ENCODE data around the gene VAV3. TPM values are rescaled to one million over a fixed set of nuclear protein-coding genes. Genes with fewer than 3 reads are reported as not detected.
"Not testable (repeated sequence)": the region's sequence is repeated elsewhere in the genome, so short reads cannot be mapped to it uniquely, and the experiment has no call there.

Gene VAV3
- total RNA-seq, 1 experiment from 2014 or later: not detected

DNA sequence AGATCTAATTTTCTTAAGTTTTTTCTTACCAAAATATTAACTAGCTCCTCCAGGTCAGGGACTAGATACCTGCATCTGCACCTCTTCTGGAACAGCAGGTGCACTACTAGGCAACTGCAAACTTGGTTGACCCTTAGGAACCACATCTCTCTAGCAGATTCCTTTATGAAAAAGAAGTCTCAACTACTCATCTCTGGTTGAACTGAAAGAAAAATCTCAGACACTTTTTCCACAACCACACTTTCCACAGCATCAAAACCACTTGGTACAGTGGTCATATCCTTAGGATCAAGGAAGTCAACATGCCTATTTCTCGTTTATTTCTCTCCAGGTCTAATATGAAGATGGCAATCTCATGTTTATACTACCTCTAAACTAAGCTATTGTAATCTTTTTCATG is 52.3 kb downstream of the VAV3 start:
- Histone ChIP-seq H3K4me3 (no peak overlapping the region), H3K9me3 (replicated peaks) (no peaks in the 10 kb centered on the region), H3K27ac (no peak overlapping the region), H3K27me3 (replicated peaks) (no peaks in the 10 kb centered on the region; the same call in 1 of the 2 replicates), H3K36me3 (no peaks in the 10 kb centered on the region), H3K4me1 (replicated peaks) (no peaks in the 10 kb centered on the region)
- no peak for DNase-seq (ENCODE audit: low read depth in 1 of 2, low spot score in 2 of 2)

DNA sequence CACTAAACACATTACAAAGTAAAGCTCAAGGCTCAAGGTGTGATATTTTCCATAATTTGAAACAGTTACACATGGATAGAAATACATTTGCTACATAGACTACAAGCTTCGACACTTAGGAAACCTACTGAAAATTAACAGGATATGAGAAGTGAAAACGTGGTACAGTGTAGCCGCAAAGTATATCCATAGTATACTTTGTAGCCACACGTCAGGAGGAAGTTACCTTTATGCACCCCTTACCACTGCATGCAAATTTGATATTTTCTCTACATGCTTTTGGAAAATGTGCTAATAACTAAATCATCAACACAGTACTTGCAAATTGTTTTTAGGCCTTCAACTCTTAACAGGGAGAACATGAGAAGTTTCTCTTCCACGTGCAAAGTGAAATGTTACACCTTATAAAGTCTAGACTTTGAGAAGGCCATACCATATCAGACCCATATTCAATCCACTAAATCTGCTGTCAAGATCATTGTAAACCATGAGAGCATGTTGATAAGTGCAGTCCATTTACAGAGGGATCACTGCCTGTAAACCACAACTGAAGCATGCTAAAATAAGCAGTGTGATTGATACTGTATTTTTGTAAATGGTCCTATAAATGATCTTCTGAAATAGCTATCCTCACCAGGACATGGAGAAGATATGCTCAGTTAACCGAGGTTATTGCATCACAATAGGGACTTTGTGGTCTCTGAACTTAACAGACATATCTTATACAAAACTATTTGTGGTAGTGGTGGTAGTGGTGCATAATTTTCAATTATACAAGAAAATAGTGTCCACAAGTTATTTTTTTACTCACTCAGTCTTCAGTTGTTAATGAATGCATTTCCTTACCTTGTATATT is 64.7 kb downstream of the VAV3 start:
- Histone ChIP-seq H3K27ac (no peak overlapping the region), H3K36me3 (no peaks in the 10 kb centered on the region)
- no peak for DNase-seq (ENCODE audit: low read depth in 1 of 2, low spot score in 2 of 2)

DNA sequence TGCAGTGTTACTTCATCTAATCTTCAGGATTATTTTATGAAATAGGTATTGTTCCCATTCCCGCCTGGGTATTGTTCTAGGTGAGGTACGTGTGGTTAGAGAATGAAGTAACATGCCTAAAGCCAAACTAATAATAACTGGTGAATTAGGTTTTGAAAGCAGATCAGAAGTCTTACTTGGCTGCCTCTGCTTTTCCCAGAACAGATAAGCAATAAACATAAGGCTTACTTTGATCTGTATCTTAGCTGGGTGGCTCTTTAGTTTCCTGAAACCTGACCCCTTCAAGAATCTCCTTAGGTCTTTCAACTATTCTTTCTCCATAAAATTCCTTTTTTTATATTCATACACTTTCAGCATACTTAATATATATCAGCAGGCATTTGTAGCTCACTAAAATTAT is 65.3 kb downstream of the VAV3 start:
- DNase-seq (ENCODE audit: low read depth in 1 of 2, low spot score in 2 of 2): no peak
- H3K4me1 ChIP-seq (replicated peaks): no peaks in the 10 kb centered on the region
- no peak overlapping the region for H3K27ac ChIP-seq
- H3K9me3 ChIP-seq (replicated peaks): no peaks in the 10 kb centered on the region
- H3K4me3 ChIP-seq: no peak overlapping the region
- H3K36me3 ChIP-seq: no peaks in the 10 kb centered on the region
- no peaks in the 10 kb centered on the region; the same call in none of the 2 replicates for H3K27me3 ChIP-seq (replicated peaks)

More for the DNA sequence above, 64.7 kb downstream of the VAV3 start:
- Histone ChIP-seq H3K27me3 (replicated peaks) (no peaks in the 10 kb centered on the region; the same call in none of the 2 replicates), H3K9me3 (replicated peaks) (no peaks in the 10 kb centered on the region), H3K4me1 (replicated peaks) (no peaks in the 10 kb centered on the region), H3K4me3 (no peak overlapping the region)

DNA sequence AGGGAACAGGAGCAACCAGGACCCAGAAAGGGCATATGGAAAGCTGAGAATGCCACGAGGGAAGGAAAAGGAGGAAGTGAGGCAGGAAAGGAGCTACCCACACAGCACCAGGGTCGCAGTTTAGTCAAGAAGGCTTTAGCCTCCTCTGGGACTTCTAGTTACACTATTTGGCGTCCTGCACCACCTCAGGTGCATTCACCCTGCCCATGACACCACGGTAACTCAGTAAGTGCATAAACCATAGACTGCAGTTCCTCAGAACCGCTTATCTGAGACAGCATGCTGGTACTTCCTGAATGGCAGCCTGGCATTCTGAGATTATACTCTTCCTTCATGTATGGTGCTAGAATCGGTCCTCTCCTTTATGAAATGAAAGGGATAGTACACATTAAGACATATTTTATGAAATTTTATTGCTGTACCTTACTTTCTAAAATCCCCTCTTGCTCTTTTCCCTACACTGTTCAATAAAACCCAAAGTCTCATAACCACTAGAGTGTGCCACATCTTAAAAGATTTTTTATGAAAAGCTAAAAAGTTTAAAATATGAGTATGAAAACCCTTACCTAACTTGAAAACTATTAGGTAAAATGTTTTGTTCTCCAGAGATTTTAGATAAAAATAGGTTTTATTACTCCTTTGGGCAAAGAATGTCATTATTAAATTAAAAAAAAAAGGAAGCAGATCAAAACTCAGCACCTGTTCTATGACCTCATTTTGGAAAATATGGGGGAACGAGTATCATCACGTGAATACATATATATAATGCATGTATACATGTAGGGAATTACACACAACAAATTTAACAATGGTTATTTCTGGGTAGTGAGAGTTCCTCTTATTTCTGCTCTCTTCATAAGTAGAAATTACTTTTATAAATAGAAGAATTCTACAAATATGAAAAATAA is 67.3 kb downstream of the VAV3 start:
- no peaks in the 10 kb centered on the region; the same call in none of the 2 replicates for H3K27me3 ChIP-seq (replicated peaks)
- no peak overlapping the region for H3K4me3 ChIP-seq
- H3K9me3 ChIP-seq (replicated peaks): no peaks in the 10 kb centered on the region
- H3K36me3 ChIP-seq: no peaks in the 10 kb centered on the region
- H3K27ac ChIP-seq: no peak overlapping the region
- H3K4me1 ChIP-seq (replicated peaks): no peaks in the 10 kb centered on the region
- no peak for DNase-seq (ENCODE audit: low read depth in 1 of 2, low spot score in 2 of 2)

DNA sequence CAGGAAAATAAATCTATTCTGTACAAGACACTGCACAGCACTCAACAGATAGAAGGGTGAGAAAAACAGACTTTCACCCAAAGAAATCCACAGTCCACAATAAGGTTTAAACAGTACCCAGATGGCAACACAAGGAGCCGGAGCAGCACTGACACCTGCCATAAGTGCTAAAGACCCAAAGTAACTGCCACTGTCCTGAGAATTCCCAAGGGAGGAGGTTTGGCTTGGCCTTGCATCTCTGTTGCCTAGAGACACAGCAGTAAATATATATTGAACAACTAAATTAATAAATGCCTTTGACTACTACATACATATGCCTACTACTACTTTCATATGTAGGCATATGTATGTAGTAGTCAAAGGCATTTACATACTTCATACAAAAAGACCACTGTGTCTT is 68.0 kb downstream of the VAV3 start:
- Histone ChIP-seq H3K4me1 (replicated peaks) (no peaks in the 10 kb centered on the region), H3K9me3 (replicated peaks) (no peaks in the 10 kb centered on the region), H3K27me3 (replicated peaks) (no peaks in the 10 kb centered on the region), H3K4me3 (no peak overlapping the region), H3K36me3 (no peaks in the 10 kb centered on the region), H3K27ac (no peak overlapping the region)
- no peak for DNase-seq (ENCODE audit: low read depth in 1 of 2, low spot score in 2 of 2)

DNA sequence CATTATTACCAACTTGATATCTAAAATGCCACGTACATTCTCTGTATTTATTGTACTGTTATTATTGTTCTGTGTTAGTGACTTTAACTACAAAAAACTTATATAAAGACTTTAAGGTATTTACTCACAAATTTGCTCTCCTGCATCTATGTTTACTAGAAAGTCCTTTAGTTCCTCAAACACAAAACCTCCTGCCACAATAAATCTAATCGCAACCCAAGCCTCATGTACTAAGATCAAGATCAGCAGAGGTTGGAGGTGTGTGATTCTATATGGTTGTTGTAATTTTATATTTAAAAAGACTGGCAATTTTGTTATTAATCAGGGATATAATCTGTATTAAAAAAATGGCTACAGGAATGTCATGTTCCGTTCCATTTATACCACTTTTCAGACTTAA is 68.6 kb downstream of the VAV3 start:
- Histone ChIP-seq H3K36me3 (no peaks in the 10 kb centered on the region), H3K4me3 (no peak overlapping the region), H3K27me3 (replicated peaks) (no peaks in the 10 kb centered on the region), H3K27ac (no peak overlapping the region), H3K4me1 (replicated peaks) (no peaks in the 10 kb centered on the region), H3K9me3 (replicated peaks) (no peaks in the 10 kb centered on the region)
- no peak for DNase-seq (ENCODE audit: low read depth in 1 of 2, low spot score in 2 of 2)

DNA sequence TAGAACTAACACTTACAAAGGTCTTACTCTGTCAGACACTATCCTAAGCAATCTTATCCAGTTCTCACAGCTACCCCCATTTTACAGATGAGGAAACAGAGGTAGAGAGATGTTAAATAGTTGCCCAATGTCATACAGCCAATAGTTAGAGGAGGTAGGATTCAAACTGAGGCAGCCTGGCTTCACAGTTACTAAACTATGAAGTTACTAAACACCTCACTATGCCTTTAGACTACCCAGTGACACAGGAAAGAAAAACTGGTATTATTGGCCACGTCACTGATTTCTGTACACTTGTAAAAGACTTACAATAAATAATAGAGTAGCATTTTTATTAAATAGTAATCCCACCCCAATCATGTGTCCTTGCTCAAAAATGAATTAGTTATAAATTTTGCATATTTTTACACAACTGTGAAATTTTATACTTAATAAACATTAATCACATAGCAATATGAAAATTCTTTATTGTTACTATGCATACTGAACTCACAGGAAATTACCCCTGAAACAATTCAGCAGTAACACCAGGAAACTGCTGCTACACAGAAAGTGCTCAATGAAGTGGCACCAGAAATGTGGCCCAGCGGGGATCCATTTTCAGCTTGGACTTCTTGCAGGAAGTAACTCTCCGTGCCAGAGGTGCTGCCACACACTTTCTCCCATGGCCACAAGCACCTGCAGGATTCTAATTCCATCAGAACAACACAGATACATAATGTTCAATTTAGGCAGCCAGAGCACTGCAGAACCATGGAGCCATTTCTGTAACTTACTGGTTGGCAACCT is 69.4 kb downstream of the VAV3 start:
- H3K9me3 ChIP-seq (replicated peaks): no peaks in the 10 kb centered on the region
- no peak overlapping the region for H3K4me3 ChIP-seq
- no peak overlapping the region for H3K27ac ChIP-seq
- no peak for DNase-seq (ENCODE audit: low read depth in 1 of 2, low spot score in 2 of 2)
- H3K36me3 ChIP-seq: no peaks in the 10 kb centered on the region
- no peaks in the 10 kb centered on the region for H3K4me1 ChIP-seq (replicated peaks)
- H3K27me3 ChIP-seq (replicated peaks): no peaks in the 10 kb centered on the region

DNA sequence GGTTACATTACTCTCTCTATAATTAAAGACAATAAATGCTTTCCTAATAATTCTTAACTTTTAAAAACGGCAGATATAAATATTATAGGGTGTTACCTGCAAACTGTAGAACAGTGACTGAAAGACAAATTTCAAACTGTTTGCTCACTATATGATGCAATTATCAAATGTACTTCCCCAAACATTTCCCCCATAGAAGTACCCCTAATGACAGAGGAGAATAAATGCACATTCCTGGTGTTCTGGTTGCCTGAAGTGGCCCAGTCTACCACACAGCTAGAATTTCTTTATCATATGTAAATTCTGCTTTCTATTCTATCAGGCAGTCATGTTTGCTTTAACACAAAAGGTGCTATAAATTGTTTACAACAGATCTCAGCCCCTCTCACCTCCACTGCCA is 70.4 kb downstream of the VAV3 start:
- DNase-seq (ENCODE audit: low read depth in 1 of 2, low spot score in 2 of 2): no peak
- H3K9me3 ChIP-seq (replicated peaks): no peaks in the 10 kb centered on the region
- H3K4me1 ChIP-seq (replicated peaks): no peaks in the 10 kb centered on the region
- no peaks in the 10 kb centered on the region for H3K27me3 ChIP-seq (replicated peaks)
- no peaks in the 10 kb centered on the region for H3K36me3 ChIP-seq
- no peak overlapping the region for H3K27ac ChIP-seq
- H3K4me3 ChIP-seq: no peak overlapping the region

DNA sequence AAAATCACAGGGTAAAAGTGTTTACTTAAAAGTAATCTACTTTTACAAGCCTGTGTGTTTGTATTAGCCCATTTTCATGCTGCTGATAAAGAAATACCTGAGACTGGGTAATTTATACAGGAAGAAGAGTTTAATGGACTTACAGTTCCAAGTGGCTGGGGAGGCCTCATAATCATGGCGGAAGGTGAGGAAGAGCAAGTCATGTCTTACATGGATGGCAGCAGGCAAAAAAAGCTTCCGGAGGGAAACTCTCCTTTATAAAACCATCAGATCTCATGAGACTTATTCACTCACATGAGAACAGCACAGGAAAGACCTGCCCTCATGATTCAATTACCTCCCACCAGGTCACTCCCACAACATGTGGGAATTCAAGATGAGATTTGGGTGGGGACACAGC is 71.6 kb downstream of the VAV3 start:
- not testable (repeated sequence) for H3K27me3 ChIP-seq (replicated peaks); H3K4me1 ChIP-seq (replicated peaks); H3K36me3 ChIP-seq; H3K9me3 ChIP-seq (replicated peaks); H3K4me3 ChIP-seq; DNase-seq (ENCODE audit: low read depth in 1 of 2, low spot score in 2 of 2); H3K27ac ChIP-seq

DNA sequence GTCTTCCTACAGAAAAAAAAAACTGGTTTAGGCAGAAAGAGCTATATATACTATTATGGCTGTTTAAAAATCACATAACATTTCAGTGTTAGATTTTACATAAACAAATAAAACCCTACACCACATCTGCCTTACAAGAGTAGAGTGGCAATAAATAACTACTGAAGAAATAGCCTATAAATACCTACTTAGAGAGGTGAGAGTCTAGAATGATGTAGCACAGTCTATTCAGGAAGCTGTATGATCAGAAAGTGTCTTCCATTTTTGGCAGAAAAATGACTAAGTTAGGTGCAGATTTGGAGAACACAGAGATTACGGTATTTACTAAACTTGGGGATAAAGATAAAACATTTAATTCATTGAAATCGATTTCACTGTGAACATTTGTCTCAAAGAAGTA is 75.5 kb downstream of the VAV3 start:
- Histone ChIP-seq H3K9me3 (replicated peaks) (no peaks in the 10 kb centered on the region), H3K4me1 (replicated peaks) (no peaks in the 10 kb centered on the region), H3K36me3 (no peaks in the 10 kb centered on the region), H3K4me3 (no peak overlapping the region), H3K27me3 (replicated peaks) (no peaks in the 10 kb centered on the region), H3K27ac (no peak overlapping the region)
- no peak for DNase-seq (ENCODE audit: low read depth in 1 of 2, low spot score in 2 of 2)

DNA sequence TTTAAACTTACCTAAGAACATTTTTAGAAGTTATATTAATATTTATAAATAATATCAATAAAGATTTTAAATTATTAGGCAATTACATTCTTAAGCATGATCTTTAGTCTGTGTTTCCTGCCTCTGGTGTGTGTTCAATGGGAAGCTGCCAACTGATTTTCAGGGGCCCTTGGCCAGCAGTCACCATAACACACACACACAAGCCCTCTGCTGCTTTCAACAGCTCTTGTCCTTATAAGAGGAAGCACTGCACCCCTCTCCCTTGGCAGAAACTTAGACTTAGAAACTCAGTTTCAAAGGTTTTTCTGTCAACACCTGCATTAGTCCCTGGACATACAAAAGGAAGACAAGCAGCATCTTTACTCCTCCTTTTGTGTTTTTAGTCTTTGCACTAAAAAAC is 81.4 kb downstream of the VAV3 start:
- H3K9me3 ChIP-seq (replicated peaks): no peaks in the 10 kb centered on the region
- DNase-seq (ENCODE audit: low read depth in 1 of 2, low spot score in 2 of 2): no peak
- H3K4me1 ChIP-seq (replicated peaks): no peaks in the 10 kb centered on the region
- H3K27ac ChIP-seq: no peak overlapping the region
- no peaks in the 10 kb centered on the region for H3K36me3 ChIP-seq
- H3K27me3 ChIP-seq (replicated peaks): no peaks in the 10 kb centered on the region
- no peak overlapping the region for H3K4me3 ChIP-seq

DNA sequence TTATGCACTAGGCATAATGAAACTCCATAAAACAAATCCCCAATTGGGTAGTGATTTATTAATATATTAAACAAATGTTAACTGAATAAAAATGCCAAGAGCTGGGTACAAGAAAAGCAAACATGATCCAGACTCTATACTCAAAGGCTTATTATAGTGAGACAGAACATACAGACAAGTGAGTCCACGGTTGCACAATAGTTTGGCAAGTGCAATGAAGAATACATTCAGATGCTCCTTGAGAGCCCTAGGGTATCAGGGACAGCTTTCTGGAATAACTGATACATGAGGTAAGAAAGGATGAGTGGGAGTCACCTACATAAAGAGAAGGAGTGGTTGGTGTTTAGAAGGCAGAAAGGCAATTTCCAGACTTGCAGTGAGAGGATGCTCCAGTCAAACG is 85.1 kb downstream of the VAV3 start:
- H3K9me3 ChIP-seq (replicated peaks): no peaks in the 10 kb centered on the region
- H3K27me3 ChIP-seq (replicated peaks): no peaks in the 10 kb centered on the region
- no peak for DNase-seq (ENCODE audit: low read depth in 1 of 2, low spot score in 2 of 2)
- no peak overlapping the region for H3K27ac ChIP-seq
- no peak overlapping the region for H3K4me3 ChIP-seq
- H3K36me3 ChIP-seq: no peaks in the 10 kb centered on the region
- no peaks in the 10 kb centered on the region for H3K4me1 ChIP-seq (replicated peaks)

DNA sequence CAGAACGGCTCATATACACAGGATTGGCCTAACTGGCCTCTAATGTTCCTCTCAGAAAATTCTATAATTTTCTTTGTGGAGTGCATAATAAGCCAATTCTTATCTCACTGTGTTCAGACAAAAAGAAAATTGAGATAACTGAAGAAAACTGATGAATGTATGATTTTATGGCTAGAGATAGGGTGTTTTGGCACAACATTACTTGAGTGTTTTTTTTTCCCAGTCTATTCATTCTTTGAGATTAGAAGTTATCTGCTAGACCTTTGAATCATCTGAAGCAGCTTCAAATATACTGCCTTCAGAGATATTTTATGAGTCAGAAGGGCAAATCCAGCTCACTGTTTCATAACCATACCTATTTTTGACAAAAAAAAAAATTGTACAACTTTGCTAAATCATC is 85.6 kb downstream of the VAV3 start:
- Histone ChIP-seq H3K4me3 (no peak overlapping the region), H3K4me1 (replicated peaks) (no peaks in the 10 kb centered on the region), H3K27ac (no peak overlapping the region), H3K27me3 (replicated peaks) (no peaks in the 10 kb centered on the region), H3K36me3 (no peaks in the 10 kb centered on the region), H3K9me3 (replicated peaks) (no peaks in the 10 kb centered on the region)
- DNase-seq (ENCODE audit: low read depth in 1 of 2, low spot score in 2 of 2): no peak

Data from SJSA1 (cell line).